T-cell (primary cell): ENCODE results near the gene HOXA6. TPM values are rescaled to one million over a fixed set of nuclear protein-coding genes. Genes with fewer than 3 reads are reported as not detected.

Experiments used
- ATAC-seq, 4 experiments: fragments of 200-7000 bp in 3 of 4; fragments of 150-1000 bp in 1 of 4; cut with Tn5 transposase; replicated peaks in 1 of 4; 1 replicate in 3 of 4; 2 replicates in 1 of 4; pipeline ENCODE4 v1.10.0; 2021; ENCODE audit warnings: moderate library complexity in 3 of 4, mild to moderate bottlenecking in 2 of 4, moderate number of reproducible peaks in 1 of 4
- CTCF ChIA-PET, 2 donors: fragments of 300-600 bp; sonication (Branson Sonifier 250); formaldehyde crosslinking; loops; one replicate each; lab custom pipeline; 2022; ENCODE audit warnings: antibody characterized with exemption in 2 of 2; lab: Charles Lee
- POLR2A ChIA-PET, 2 donors: fragments of 300-600 bp; sonication (Branson Sonifier 250); formaldehyde crosslinking; loops; one replicate each; lab custom pipeline; 2022; ENCODE audit warnings: antibody characterized with exemption in 2 of 2; lab: Charles Lee
- DNase-seq, 35 experiments: peaks; one replicate each; pipeline versions ENCODE4 v3.0.0 to v3.0.0-alpha.2; 2013 to 2023
- H3K27ac ChIP-seq: one replicate; pipeline ENCODE4 v1.5.1; 2013; ENCODE audit warnings: low read length
- H3K27me3 ChIP-seq, 2 experiments: replicated peaks in 1 of 2; 1 replicate in 1 of 2; 2 replicates in 1 of 2; pipeline versions ENCODE4 v1.6.1 to v1.7.0; 2013; ENCODE audit warnings: low read length in 1 of 2, mixed read lengths in 1 of 2; ENCODE audit not compliant: control insufficient read depth in 2 of 2, insufficient read depth in 2 of 2; ENCODE audit errors: extremely low read depth in 1 of 2
- H3K36me3 ChIP-seq, 2 donors: 1 replicate in 1 of 2; 2 replicates in 1 of 2; pipeline versions ENCODE4 v1.6.1 to v1.7.0; 2013; ENCODE audit warnings: low read length in 1 of 2; ENCODE audit not compliant: control insufficient read depth in 2 of 2, insufficient read depth in 1 of 2; ENCODE audit errors: extremely low read depth in 1 of 2
- H3K4me1 ChIP-seq, 2 experiments: 1 replicate in 1 of 2; 2 replicates in 1 of 2; pipeline versions ENCODE4 v1.6.1 to v1.7.0; 2013; ENCODE audit warnings: low read length in 2 of 2, mixed read lengths in 1 of 2; ENCODE audit not compliant: insufficient read depth in 2 of 2, control insufficient read depth in 1 of 2; ENCODE audit errors: extremely low read depth in 1 of 2
- H3K4me3 ChIP-seq, 2 donors: 1 replicate in 1 of 2; 2 replicates in 1 of 2; pipeline versions ENCODE4 v1.5.1 to v1.7.0; 2013; ENCODE audit warnings: mild to moderate bottlenecking in 2 of 2, low read length in 1 of 2, moderate library complexity in 1 of 2; ENCODE audit not compliant: control insufficient read depth in 1 of 2; ENCODE audit errors: extremely low read depth in 1 of 2
- H3K9me3 ChIP-seq: 2 replicates; pipeline ENCODE4 v1.7.0; 2013
- H3K27ac Mint-ChIP-seq, 2 donors: one replicate each; pipeline ENCODE4 v1.8.0; 2020 to 2021; ENCODE audit warnings: mild to moderate bottlenecking in 2 of 2, mixed read lengths in 2 of 2
- H3K27me3 Mint-ChIP-seq, 2 donors: one replicate each; pipeline ENCODE4 v1.8.0; 2021 to 2022; ENCODE audit warnings: mixed read lengths in 2 of 2
- H3K36me3 Mint-ChIP-seq: one replicate; pipeline ENCODE4 v1.8.0; 2021; ENCODE audit warnings: mixed read lengths
- H3K4me1 Mint-ChIP-seq, 3 donors: one replicate each; pipeline ENCODE4 v1.8.0; 2020 to 2022; ENCODE audit warnings: mixed read lengths in 3 of 3, mild to moderate bottlenecking in 1 of 3
- H3K4me3 Mint-ChIP-seq, 3 donors: one replicate each; pipeline ENCODE4 v1.8.0; 2020 to 2022; ENCODE audit warnings: mild to moderate bottlenecking in 3 of 3, mixed read lengths in 3 of 3, moderate library complexity in 3 of 3
- H3K9me3 Mint-ChIP-seq, 3 donors: one replicate each; pipeline ENCODE4 v1.8.0; 2020 to 2022; ENCODE audit warnings: mixed read lengths in 3 of 3
- WGBS: methylation state at CpG from one replicate; pipeline ENCODE4 v1.1.5; 2013; ENCODE audit warnings: missing lambda C conversion rate; ENCODE audit not compliant: insufficient coverage; 5-methylcytosine and 5-hydroxymethylcytosine counted together
- total RNA-seq, 35 experiments: library from RNA in 6 of 35; stranded (reverse) in 6 of 35; fragments of 120-200 nt in 1 of 35; gene quantifications; one replicate each; pipeline versions ENCODE4 v1.2.1 to v1.2.4 and lab custom pipeline; 2013 to 2026

The HOXA6 gene
- total RNA-seq, 5 donors from 2014 or later (not counting 1 experiment from before 2014, with no cell fraction given) = 0.50 to 0.65 TPM; not detected in 3

DNA sequence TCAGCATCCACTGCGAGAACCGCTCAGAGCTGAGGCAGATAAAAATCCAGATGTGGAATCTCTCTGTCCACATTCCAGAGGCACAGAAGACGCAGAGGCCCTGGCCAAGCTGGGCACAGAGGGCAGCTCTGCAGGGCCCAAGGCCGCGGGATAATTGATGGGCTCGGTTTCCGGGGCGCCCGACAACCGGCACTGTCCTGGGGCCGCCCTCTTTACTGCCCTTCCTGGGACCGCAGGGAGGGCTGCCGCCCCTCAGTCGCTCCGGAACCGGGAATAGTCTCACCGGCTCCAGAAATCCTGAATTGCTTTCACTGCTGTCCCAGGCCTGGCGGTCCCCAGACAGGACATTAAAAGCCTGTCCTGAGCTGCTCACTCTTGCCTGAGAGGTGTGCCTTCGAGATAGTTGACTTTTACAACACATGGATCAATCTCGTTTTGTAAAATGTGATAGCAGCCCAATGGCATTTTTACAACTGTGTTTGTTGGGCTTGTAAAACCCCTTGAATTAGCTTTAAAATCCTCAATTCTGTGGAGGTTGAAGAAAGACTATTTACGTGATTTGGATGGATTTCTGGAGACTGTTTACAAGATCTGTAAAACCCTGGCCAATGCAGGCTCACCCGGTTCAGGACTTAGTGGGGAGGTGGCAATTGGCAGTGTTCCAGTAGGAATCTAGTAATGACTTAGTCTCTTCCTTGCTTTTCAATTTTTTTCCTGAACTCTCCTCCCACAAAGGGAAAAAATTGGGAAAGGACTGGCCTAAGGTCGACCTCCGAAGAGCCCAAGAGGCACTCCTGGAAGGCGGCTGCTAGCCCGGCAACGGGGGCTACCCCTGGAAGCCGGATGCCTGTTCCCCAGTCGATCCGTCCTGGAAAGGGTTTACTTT, 1.4 kb upstream of the HOXA6 start:
- Mint-ChIP-seq H3K27me3 (peaks cover 66 to 90% of the 10 kb centered on the region in 2 donors), H3K36me3 (no peaks in the 10 kb centered on the region), H3K4me3 (peak overlapping the region in 1 of 3 donors; percentile 68), H3K4me1 (peaks cover 35 to 40% (median 36%) of the 10 kb centered on the region in 3 donors), H3K27ac (no peak overlapping the region), H3K9me3 (no peaks in the 10 kb centered on the region)
- Histone ChIP-seq H3K36me3 (no peaks in the 10 kb centered on the region), H3K4me1 (peaks cover 7 to 44% of the 10 kb centered on the region in 2 experiments), H3K4me3 (no peak overlapping the region), H3K27ac (no peak overlapping the region), H3K9me3 (no peaks in the 10 kb centered on the region), H3K27me3 (peaks cover 0 to 90% of the 10 kb centered on the region in 2 experiments)
- CTCF ChIA-PET = interaction anchor here (0.5 to 3.3 kb wide), 19 partner anchors 8 to 1257 kb away, joined by 3 to 9 read pairs (median 4); partner anchors contain the start of gene HOXA4 (in 1 of the 2)
- DNase-seq (no peak), ATAC-seq (no peak)
- POLR2A ChIA-PET = interaction anchor here in 1 of 2 donors (0.5 kb wide), 1 partner anchor 12 kb away, joined by 3 read pairs; no protein-coding TSS in a partner anchor
- WGBS = 50% methylated on average over 17 of the region's 30 CpGs

DNA sequence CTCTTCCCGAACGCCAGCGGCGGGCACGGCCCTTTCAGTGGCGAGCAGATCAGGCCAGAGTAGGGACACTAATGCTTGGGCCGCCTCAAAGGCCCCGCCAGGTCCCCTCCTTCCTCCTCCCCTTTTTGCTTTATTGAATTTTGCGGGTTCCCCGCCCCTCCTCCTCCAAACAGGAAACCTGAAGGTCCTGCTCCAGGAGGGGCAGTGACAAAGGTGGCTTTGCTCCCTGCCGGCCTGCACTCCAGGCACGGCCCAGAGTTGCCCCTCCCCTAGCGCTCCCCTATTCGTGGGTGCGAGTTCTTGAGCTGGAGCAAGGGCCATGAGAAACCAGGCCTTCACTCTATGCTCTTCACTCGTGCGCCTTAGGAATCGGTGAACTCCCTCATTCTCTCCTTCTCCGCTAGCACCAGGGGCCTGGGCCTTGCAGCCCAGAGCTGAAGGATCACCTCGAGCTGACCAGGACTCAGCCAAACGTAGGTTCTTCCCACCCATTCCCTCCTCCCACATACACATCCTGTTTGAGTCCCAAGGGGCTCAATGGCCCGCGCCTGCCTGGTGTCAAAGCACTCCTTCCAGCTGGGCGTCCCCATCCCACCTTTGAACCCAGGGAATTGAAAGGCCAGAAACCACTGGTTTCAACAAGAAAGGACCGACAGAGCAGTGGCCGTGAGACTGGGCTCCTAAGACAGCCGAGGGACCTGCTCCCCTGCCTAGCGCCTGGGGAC, 619 bp upstream of the HOXA6 start:
- no peaks in the 10 kb centered on the region for H3K9me3 Mint-ChIP-seq
- H3K4me3 Mint-ChIP-seq = peak overlapping the region in 2 of 3 donors; percentile 56 to 68
- POLR2A ChIA-PET = interaction anchor here in 1 of 2 donors (0.5 kb wide), 1 partner anchor 13 kb away, joined by 3 read pairs; no protein-coding TSS in a partner anchor
- Histone ChIP-seq H3K4me1 (peaks cover 7 to 44% of the 10 kb centered on the region in 2 experiments), H3K36me3 (no peaks in the 10 kb centered on the region), H3K27me3 (peaks cover 0 to 86% of the 10 kb centered on the region in 2 experiments), H3K4me3 (peak overlapping the region in 1 of 2 donors; percentile 52), H3K27ac (no peak overlapping the region), H3K9me3 (no peaks in the 10 kb centered on the region)
- peaks cover 59 to 85% of the 10 kb centered on the region in 2 donors for H3K27me3 Mint-ChIP-seq
- CTCF ChIA-PET = interaction anchor here (0.7 to 3.3 kb wide), 3 partner anchors 14 to 779 kb away, joined by 3 to 9 read pairs (median 4); partner anchors contain the start of gene HOXA4 (in 1 of the 2)
- DNase-seq = no peak
- H3K4me1 Mint-ChIP-seq = peaks cover 32 to 36% (median 35%) of the 10 kb centered on the region in 3 donors
- no peak overlapping the region for H3K27ac Mint-ChIP-seq
- H3K36me3 Mint-ChIP-seq = no peaks in the 10 kb centered on the region
- 23% methylated on average over 26 of the region's 28 CpGs for WGBS
- ATAC-seq = no peak

DNA sequence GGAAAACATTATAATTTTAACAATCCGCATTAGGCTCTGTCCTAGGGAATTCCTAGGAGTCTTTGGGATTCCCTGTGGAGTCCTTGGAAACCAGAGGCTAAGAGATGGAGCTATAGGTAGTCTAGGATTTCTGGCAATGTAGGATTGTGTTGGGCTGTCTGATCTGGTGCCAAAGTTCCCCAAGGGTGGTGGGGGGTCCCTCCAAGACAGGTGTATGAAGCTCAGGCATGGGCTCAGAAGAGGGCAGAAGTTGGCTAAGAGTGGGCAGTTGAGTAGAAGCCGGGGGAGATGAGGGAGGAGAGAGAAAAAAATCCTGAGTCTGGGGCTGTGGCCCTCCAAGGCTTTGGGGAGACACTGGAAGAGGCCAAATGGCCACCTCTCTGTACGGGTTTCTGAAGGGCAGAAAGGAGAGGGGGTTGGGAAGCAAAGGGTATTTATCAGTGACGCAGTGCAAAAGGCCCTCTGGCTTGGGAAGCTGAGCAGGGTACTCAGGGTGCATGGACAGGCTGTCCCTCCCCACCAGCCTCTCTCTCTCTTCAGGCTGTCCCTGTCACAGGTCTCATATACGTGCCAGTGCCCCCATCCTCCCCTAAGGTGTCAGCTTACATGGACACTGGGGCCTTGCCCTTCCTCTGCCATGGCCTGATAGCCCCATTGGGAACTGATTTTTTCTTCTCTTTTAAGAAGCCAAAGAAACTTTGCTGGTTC, 929 bp downstream of the HOXA6 start:
- WGBS = 90% methylated on average over 3 of the region's 5 CpGs
- Histone ChIP-seq H3K9me3 (no peaks in the 10 kb centered on the region), H3K36me3 (no peaks in the 10 kb centered on the region), H3K27me3 (peaks cover 0 to 83% of the 10 kb centered on the region in 2 experiments), H3K4me3 (no peak overlapping the region), H3K4me1 (peaks cover 4 to 32% of the 10 kb centered on the region in 2 experiments), H3K27ac (no peak overlapping the region)
- ChIA-PET CTCF (interaction anchor here in 1 of 2 donors (0.6 to 0.7 kb wide), 3 partner anchors 58 to 443 kb away, joined by 3 read pairs; no protein-coding TSS in a partner anchor), POLR2A (no interaction called here)
- Mint-ChIP-seq H3K4me3 (no peak overlapping the region), H3K4me1 (peaks cover 23 to 28% (median 26%) of the 10 kb centered on the region in 3 donors), H3K27me3 (peaks cover 55 to 80% of the 10 kb centered on the region in 2 donors), H3K9me3 (no peaks in the 10 kb centered on the region), H3K36me3 (no peaks in the 10 kb centered on the region), H3K27ac (no peak overlapping the region)
- DNase-seq = no peak
- no peak for ATAC-seq

DNA sequence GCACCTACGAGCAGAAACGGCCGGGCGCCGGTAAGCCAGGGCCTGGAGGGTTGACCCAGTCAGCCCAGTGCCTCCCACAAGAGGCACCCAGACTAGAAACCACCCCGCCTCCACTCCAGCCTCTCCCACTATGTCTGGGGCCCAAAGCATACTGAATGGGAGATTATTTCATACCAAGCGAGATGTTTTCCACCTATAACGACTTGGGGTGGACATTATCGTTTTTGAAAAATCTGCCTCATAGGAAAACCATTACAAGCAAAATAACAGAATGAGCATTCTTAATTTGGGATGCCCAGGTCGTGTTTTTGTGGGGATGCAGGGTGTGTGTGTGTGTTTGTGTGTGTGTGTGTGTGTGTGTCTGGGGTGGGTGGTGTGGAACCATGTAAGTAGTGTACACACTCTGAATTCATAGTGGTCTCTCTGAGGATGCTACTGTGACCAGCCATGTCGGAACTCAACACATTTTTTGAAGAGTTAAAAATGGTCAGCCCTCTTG, 1.6 kb downstream of the HOXA6 start:
- H3K9me3 Mint-ChIP-seq = no peaks in the 10 kb centered on the region
- no peak overlapping the region for H3K4me3 ChIP-seq
- peaks cover 54 to 80% of the 10 kb centered on the region in 2 donors for H3K27me3 Mint-ChIP-seq
- ChIA-PET POLR2A (no interaction called here), CTCF (interaction anchor here in 1 of 2 donors (0.6 to 0.7 kb wide), 2 partner anchors 59 to 79 kb away, joined by 3 read pairs; no protein-coding TSS in a partner anchor)
- no peaks in the 10 kb centered on the region for H3K36me3 Mint-ChIP-seq
- H3K4me1 ChIP-seq = peaks cover 0 to 25% of the 10 kb centered on the region in 2 experiments
- no peaks in the 10 kb centered on the region for H3K9me3 ChIP-seq
- no peaks in the 10 kb centered on the region for H3K36me3 ChIP-seq
- H3K4me1 Mint-ChIP-seq = peaks cover 17 to 21% (median 20%) of the 10 kb centered on the region in 3 donors
- no peak overlapping the region for H3K4me3 Mint-ChIP-seq
- DNase-seq = no peak
- 86% methylated on average over 8 of the region's 11 CpGs for WGBS
- H3K27ac Mint-ChIP-seq = no peak overlapping the region
- no peak overlapping the region for H3K27ac ChIP-seq
- ATAC-seq = no peak
- peaks cover 0 to 76% of the 10 kb centered on the region in 2 experiments for H3K27me3 ChIP-seq

DNA sequence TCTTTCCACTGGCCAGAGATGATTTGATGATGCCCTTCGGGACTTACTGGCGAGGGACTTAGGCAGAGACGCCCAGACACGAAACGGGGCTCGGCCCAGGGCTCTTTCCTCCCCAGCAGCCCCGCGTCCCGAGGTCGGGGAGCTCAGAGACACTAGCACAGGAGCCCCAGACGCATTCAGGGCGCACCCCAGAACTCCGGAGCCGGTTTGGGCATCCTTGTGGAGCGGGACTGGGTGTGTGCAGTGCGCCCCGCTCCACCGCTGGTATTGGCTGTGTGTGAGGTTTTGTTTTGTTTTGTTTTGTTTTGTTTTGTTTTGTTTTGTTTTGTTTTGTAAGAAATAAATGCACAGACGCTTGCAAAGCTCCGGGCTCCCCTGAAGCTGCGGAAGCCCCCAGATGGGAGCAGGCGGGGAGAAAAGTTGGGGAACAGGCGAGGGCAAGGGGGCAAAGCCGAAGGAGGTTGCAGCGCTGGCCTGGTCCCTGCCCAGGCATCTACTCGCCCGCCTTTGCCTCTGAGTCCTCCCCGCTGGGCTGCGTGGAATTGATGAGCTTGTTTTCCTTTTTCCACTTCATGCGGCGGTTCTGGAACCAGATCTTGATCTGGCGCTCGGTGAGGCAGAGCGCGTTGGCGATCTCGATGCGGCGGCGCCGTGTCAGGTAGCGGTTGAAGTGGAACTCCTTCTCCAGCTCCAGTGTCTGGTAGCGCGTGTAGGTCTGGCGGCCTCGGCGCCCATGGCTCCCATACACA, 2.2 kb downstream of the HOXA6 start:
- ChIA-PET CTCF (interaction anchor here in 1 of 2 donors (0.6 kb wide), 1 partner anchor 288 kb away, joined by 5 read pairs; no protein-coding TSS in a partner anchor), POLR2A (no interaction called here)
- Histone ChIP-seq H3K27ac (no peak overlapping the region), H3K4me3 (no peak overlapping the region), H3K36me3 (no peaks in the 10 kb centered on the region), H3K9me3 (no peaks in the 10 kb centered on the region), H3K27me3 (peaks cover 0 to 75% of the 10 kb centered on the region in 2 experiments), H3K4me1 (peaks cover 0 to 19% of the 10 kb centered on the region in 2 experiments)
- Mint-ChIP-seq H3K27me3 (peaks cover 49 to 78% of the 10 kb centered on the region in 2 donors), H3K4me1 (peaks cover 12 to 15% (median 13%) of the 10 kb centered on the region in 3 donors), H3K36me3 (no peaks in the 10 kb centered on the region), H3K27ac (no peak overlapping the region), H3K9me3 (no peaks in the 10 kb centered on the region), H3K4me3 (no peak overlapping the region)
- ATAC-seq (no peak), DNase-seq (no peak)
- WGBS = 91% methylated on average over 46 of the region's 47 CpGs
